Fibroblast of lung (primary cell): ENCODE results near the gene PIEZO2.
"Not testable (repeated sequence)": the region's sequence is repeated elsewhere in the genome, so short reads cannot be mapped to it uniquely, and the experiment has no call there.

ENCODE experiments used
- CTCF ChIP-seq, 2 donors: IDR thresholded peaks in 1 of 2; conservative IDR thresholded peaks in 1 of 2; 1 replicate in 1 of 2; 2 replicates in 1 of 2; pipeline ENCODE4 v1.5.1; 2011 to 2012; ENCODE audit warnings: low read length in 2 of 2, control low read depth in 1 of 2, inconsistent platforms in 1 of 2, low read depth in 1 of 2, mild to moderate bottlenecking in 1 of 2
- EZH2 ChIP-seq: IDR thresholded peaks from 2 replicates; pipeline ENCODE4 v1.5.1; 2012; ENCODE audit warnings: low read length, control low read depth, mild to moderate bottlenecking; ENCODE audit errors: missing control alignments

DNA sequence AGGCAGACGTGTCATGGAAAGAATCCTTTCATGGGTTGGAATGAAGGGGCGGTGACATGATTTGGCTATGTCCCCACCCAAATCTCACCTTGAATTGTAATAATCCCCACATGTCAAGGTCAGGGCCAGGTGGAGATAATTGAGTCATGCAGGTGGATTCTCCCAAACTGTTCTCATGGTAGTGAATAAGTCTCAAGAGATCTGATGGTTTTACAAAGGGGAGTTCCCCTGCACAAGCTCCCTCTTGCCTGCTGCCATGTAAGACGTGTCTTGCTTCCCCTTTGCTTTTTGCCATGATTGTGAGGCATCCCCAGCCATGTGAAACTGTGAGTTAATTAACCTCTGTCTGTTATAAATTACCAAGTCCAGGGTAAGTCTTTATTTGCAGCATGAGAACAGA, 215.7 kb downstream of the PIEZO2 start:
- not testable (repeated sequence) for TF ChIP-seq CTCF (conservative IDR thresholded peaks at IDR 0.05 in 1 of 2, IDR thresholded peaks at IDR 0.05 in 1 of 2; ENCODE audit: low read depth in 1 of 2, low read length in 2 of 2); EZH2
